ACHN (cell line): Measurements from ENCODE around the gene ZFYVE27.

Experiments
- DNase-seq: peaks from one replicate; pipeline ENCODE4 v3.0.0-alpha.2; 2015
- in situ Hi-C: cut with HindIII; loops from 2 replicates; pipeline ENCODE4 v1.10.0; 2017; ENCODE audit warnings: low sequenced_read_pairs, low pct_ligation_motif_present, low pct_unique_long_range_greater_than_20kb

The ZFYVE27 gene

GRCh38 chr10:97810446-97810845, 73.5 kb downstream of the ZFYVE27 start:
- in situ Hi-C loops: no loop called here
- peak; percentile 5 for DNase-seq
